Nephron (organoid): ENCODE measurements around the gene EPB41.

Experiments
- H3K27ac Mint-ChIP-seq, 3 experiments: 2 replicates each; pipeline ENCODE4 v1.8.0; 2020; ENCODE audit warnings: mixed read lengths in 3 of 3, mild to moderate bottlenecking in 2 of 3, moderate library complexity in 1 of 3
- H3K27me3 Mint-ChIP-seq: 2 replicates; pipeline ENCODE4 v1.8.0; 2021; ENCODE audit warnings: low read depth, mild to moderate bottlenecking, moderate library complexity, mixed read lengths
- H3K36me3 Mint-ChIP-seq: 2 replicates; pipeline ENCODE4 v1.8.0; 2020; ENCODE audit warnings: low read depth, mixed read lengths
- H3K4me1 Mint-ChIP-seq: 2 replicates; pipeline ENCODE4 v1.8.0; 2020; ENCODE audit warnings: mixed read lengths
- H3K4me3 Mint-ChIP-seq, 3 experiments: 2 replicates each; pipeline ENCODE4 v1.8.0; 2020; ENCODE audit warnings: mild to moderate bottlenecking in 3 of 3, mixed read lengths in 3 of 3, moderate library complexity in 2 of 3
- H3K9me3 Mint-ChIP-seq: 2 replicates; pipeline ENCODE4 v1.8.0; 2020; ENCODE audit warnings: mixed read lengths
- TF ChIP-seq, protein P1 (sequence below), 3 experiments: fragments of 200-600 bp; sonication (generic); IDR thresholded peaks; one replicate each; pipeline ENCODE4 v1.5.0; 2021; ENCODE audit warnings: antibody characterized with exemption in 3 of 3; ENCODE audit not compliant: unreplicated experiment in 3 of 3

Gene EPB41

DNA sequence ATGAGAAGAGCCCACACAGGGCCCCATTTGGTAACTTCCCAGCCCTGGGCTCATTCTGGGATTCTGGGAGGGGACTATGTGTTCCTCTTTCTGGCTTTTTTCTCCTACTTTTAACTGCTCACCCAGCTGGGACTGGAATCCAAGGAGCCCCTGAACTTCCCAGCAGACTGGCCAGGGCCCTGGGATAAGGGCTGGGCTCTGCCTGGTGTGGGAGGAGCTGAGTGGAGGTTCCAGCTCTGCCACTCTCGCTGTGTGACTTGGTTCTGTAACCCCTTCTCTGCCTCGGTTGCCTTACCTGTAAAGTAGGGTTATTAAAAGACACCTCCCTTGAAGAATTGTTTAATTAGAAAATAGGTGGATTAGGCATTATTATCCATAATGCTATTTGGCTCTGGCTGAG lies 19.6 kb upstream of the EPB41 start:
- Mint-ChIP-seq H3K4me3 (no peak overlapping the region), H3K36me3 (no peaks in the 10 kb centered on the region), H3K9me3 (no peaks in the 10 kb centered on the region), H3K27ac (no peak overlapping the region), H3K4me1 (peaks cover 9% of the 10 kb centered on the region), H3K27me3 (peaks cover 18% of the 10 kb centered on the region)
- TF ChIP-seq, protein P1, sequence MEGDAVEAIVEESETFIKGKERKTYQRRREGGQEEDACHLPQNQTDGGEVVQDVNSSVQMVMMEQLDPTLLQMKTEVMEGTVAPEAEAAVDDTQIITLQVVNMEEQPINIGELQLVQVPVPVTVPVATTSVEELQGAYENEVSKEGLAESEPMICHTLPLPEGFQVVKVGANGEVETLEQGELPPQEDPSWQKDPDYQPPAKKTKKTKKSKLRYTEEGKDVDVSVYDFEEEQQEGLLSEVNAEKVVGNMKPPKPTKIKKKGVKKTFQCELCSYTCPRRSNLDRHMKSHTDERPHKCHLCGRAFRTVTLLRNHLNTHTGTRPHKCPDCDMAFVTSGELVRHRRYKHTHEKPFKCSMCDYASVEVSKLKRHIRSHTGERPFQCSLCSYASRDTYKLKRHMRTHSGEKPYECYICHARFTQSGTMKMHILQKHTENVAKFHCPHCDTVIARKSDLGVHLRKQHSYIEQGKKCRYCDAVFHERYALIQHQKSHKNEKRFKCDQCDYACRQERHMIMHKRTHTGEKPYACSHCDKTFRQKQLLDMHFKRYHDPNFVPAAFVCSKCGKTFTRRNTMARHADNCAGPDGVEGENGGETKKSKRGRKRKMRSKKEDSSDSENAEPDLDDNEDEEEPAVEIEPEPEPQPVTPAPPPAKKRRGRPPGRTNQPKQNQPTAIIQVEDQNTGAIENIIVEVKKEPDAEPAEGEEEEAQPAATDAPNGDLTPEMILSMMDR (IDR thresholded peaks at IDR 0.05; ENCODE audit: unreplicated experiment in 3 of 3): no peak

DNA sequence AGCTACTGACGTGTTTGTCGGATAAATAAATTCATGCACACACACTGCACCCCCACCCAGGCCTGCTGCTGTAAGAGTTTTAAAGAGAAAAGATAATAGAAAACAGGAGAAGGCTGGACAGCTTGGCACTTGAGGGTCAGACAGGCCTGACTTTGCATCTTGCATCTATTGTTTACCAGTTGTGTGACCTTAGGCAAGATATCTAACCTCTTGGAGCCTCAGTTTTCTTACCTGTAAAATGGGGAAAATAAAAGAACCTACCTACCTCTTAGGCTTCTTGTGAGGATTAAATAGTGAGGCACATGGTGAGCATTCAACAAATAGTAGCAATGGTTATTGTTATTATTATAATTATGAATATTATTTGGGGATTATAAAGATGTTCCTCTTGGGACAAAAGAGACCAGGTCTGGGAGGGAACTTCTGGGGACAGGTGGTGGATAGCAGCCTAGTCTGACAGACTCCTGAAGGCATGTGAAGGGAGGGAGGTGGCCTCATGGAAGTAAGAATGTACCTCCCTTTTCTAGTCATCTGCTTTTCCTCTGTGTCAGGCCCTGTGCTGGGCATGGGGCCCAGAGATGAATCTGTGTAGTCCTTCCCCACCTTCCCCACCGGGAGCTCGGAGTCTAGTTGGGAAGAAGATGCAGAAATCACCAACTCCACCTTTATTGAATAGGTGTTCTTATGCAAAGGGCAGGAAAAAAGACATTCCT lies 18.3 kb upstream of the EPB41 start:
- no peak overlapping the region for H3K4me3 Mint-ChIP-seq
- H3K4me1 Mint-ChIP-seq: peaks cover 9% of the 10 kb centered on the region
- TF ChIP-seq, protein P1 (IDR thresholded peaks at IDR 0.05; ENCODE audit: unreplicated experiment in 3 of 3): no peak

DNA sequence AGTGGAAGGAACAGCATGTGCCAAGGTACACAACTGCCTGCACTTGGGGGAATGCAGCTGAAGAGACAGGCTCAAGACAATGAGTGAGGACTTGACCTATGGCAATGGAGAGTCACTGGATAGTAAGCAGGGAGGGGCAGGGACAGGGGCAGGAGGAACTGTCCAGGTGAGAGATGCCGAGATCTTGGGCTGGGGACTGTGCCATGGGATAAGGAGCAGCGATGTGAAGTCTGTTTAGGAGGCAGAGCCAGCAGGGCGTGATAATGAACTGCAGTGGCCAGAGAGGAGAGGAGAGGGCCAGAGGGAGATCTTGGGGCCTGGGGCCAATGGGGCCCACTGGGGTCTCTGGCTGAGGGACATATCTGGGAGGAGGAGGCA lies 17.8 kb upstream of the EPB41 start:
- TF ChIP-seq, protein P1 (IDR thresholded peaks at IDR 0.05; ENCODE audit: unreplicated experiment in 3 of 3): no peak
- H3K9me3 Mint-ChIP-seq: no peaks in the 10 kb centered on the region
- H3K27me3 Mint-ChIP-seq: peaks cover 14% of the 10 kb centered on the region
- H3K4me3 Mint-ChIP-seq: no peak overlapping the region
- H3K36me3 Mint-ChIP-seq: no peaks in the 10 kb centered on the region
- H3K4me1 Mint-ChIP-seq: peaks cover 9% of the 10 kb centered on the region
- no peak overlapping the region for H3K27ac Mint-ChIP-seq

More for the DNA sequence above, 18.3 kb upstream of the EPB41 start:
- Mint-ChIP-seq H3K9me3 (no peaks in the 10 kb centered on the region), H3K36me3 (no peaks in the 10 kb centered on the region), H3K27ac (no peak overlapping the region), H3K27me3 (peaks cover 16% of the 10 kb centered on the region)

DNA sequence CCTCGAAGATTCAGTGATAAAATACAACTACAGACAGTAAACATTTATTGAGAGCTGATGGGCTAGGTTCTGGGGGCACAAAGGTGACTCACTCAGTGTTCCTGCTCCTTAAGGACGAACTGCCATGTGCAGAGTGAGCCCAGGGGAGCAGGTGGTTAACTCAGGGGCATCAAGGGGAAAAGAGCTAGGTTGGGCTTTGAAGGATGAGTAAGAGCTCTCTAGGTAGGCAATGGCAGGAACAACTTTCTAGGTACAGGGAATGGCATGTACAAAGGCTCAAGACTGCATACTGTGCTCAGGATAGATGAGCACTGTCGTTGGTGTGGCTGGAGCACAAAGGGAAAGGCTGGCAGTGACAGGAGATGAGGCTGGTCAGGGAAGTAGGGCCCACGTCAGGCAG lies 16.6 kb upstream of the EPB41 start:
- H3K36me3 Mint-ChIP-seq: no peaks in the 10 kb centered on the region
- no peaks in the 10 kb centered on the region for H3K9me3 Mint-ChIP-seq
- H3K27ac Mint-ChIP-seq: no peak overlapping the region
- no peak overlapping the region for H3K4me3 Mint-ChIP-seq
- peaks cover 14% of the 10 kb centered on the region for H3K27me3 Mint-ChIP-seq
- TF ChIP-seq, protein P1 (IDR thresholded peaks at IDR 0.05; ENCODE audit: unreplicated experiment in 3 of 3): no peak
- H3K4me1 Mint-ChIP-seq: peaks cover 9% of the 10 kb centered on the region

DNA sequence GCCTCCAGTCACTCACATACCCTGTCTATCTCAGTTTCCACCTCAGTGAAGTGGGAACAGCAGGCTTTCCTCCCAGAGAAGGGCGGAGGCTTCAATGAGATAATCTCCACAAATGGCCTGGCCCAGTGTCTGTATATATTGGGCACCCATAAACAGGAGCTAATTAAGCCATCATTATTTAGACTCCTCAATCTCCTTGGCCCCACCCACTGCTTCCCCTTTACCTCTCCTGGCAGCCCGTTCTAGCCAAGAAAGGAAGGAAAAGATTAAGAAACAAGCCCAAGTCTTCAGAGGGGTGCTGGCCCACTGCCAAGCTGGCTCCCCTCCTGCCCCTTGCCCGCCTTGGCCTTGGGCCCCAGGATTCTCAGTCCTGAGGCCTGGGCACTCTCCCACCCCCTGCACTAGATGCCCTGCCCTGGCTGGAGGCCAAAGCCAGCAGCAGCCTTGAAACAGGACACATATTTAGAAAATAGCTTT lies 15.9 kb upstream of the EPB41 start:
- Mint-ChIP-seq H3K36me3 (no peaks in the 10 kb centered on the region), H3K4me3 (no peak overlapping the region), H3K4me1 (peaks cover 9% of the 10 kb centered on the region), H3K27ac (no peak overlapping the region), H3K27me3 (peaks cover 14% of the 10 kb centered on the region), H3K9me3 (peaks cover under 1% of the 10 kb centered on the region)
- TF ChIP-seq, protein P1 (IDR thresholded peaks at IDR 0.05; ENCODE audit: unreplicated experiment in 3 of 3): no peak

DNA sequence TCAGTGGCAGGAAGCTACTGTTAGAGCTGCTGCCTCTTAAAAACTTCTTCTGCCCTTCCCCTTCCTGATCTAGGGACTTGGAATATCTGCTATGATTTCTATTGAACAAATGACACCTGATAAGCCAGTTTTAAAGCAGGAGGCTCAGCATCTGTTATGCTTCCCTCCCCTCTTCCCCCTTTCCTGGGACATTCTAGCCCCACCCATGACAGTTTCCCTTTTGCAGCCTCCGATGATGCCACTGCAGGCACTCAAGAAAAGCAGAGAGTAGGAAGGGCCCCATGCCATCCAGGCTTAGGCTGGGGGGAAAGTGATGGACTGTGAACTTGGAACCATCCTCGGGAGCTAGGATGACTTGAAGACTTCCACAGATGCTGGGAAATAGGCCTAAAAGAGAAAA lies 15.1 kb upstream of the EPB41 start:
- Mint-ChIP-seq H3K9me3 (peaks cover 2% of the 10 kb centered on the region), H3K4me1 (peaks cover 9% of the 10 kb centered on the region), H3K27ac (no peak overlapping the region), H3K36me3 (no peaks in the 10 kb centered on the region), H3K27me3 (peaks cover 13% of the 10 kb centered on the region), H3K4me3 (no peak overlapping the region)
- TF ChIP-seq, protein P1 (IDR thresholded peaks at IDR 0.05; ENCODE audit: unreplicated experiment in 3 of 3): no peak
